GM23338 (cell line): Measurements from ENCODE around the gene OR2AT4. TPM values are rescaled to one million over a fixed set of nuclear protein-coding genes. Genes with fewer than 3 reads are reported as not detected.

Experiments
- ATAC-seq: fragments of 200-7000 bp; cut with Tn5 transposase; 3 replicates; pipeline ENCODE4 v1.9.1; 2020
- DNase-seq: peaks from one replicate; pipeline ENCODE4 v3.0.0-alpha.2; 2015; ENCODE audit warnings: low spot score
- H2AFZ ChIP-seq: fragments of 200-600 bp; sonication (generic); 2 replicates; pipeline ENCODE4 v1.8.0; 2016; ENCODE audit warnings: antibody characterized with exemption, mild to moderate bottlenecking, moderate library complexity
- H3F3A ChIP-seq: fragments of 200-600 bp; sonication (generic); replicated peaks from 2 replicates; pipeline ENCODE4 v1.8.0; 2017; ENCODE audit warnings: antibody characterized with exemption, mixed run types, low read depth
- H3K27ac ChIP-seq: fragments of 200-600 bp; sonication (generic); 2 replicates; pipeline ENCODE4 v1.6.1; 2016; ENCODE audit warnings: low read depth
- H3K27me3 ChIP-seq: fragments of 200-600 bp; sonication (generic); 2 replicates; pipeline ENCODE4 v1.8.0; 2016; ENCODE audit warnings: mild to moderate bottlenecking, mixed run types, moderate library complexity; ENCODE audit not compliant: insufficient read depth
- H3K36me3 ChIP-seq: fragments of 200-600 bp; sonication (generic); 2 replicates; pipeline ENCODE4 v1.8.0; 2016; ENCODE audit warnings: mild to moderate bottlenecking; ENCODE audit not compliant: insufficient read depth
- H3K4me1 ChIP-seq: fragments of 200-600 bp; sonication (generic); 2 replicates; pipeline ENCODE4 v1.8.0; 2016; ENCODE audit warnings: mild to moderate bottlenecking, moderate library complexity; ENCODE audit not compliant: insufficient read depth
- H3K4me2 ChIP-seq: fragments of 200-600 bp; sonication (generic); 2 replicates; pipeline ENCODE4 v1.7.1; 2017; ENCODE audit warnings: mixed run types
- H3K4me3 ChIP-seq: fragments of 200-600 bp; sonication (generic); 2 replicates; pipeline ENCODE4 v1.6.1; 2016; ENCODE audit warnings: mixed run types
- H3K79me2 ChIP-seq: fragments of 200-600 bp; sonication (generic); replicated peaks from 2 replicates; pipeline ENCODE4 v1.8.0; 2017; ENCODE audit warnings: mild to moderate bottlenecking; ENCODE audit not compliant: insufficient read depth
- H3K9me2 ChIP-seq: fragments of 200-600 bp; sonication (generic); 2 replicates; pipeline ENCODE4 v1.8.0; 2017; ENCODE audit not compliant: insufficient read depth
- H4K20me1 ChIP-seq: fragments of 200-600 bp; sonication (generic); replicated peaks from 2 replicates; pipeline ENCODE4 v1.8.0; 2017; ENCODE audit warnings: mild to moderate bottlenecking; ENCODE audit not compliant: insufficient read depth
- H3K27ac Mint-ChIP-seq: 2 replicates; pipeline ENCODE4 v1.8.0; 2020; ENCODE audit warnings: inconsistent platforms, mild to moderate bottlenecking, moderate library complexity, mixed read lengths
- H3K27me3 Mint-ChIP-seq: 3 replicates; pipeline ENCODE4 v1.8.0; 2022; ENCODE audit warnings: low read depth, mild to moderate bottlenecking, moderate library complexity, mixed read lengths, inconsistent platforms; ENCODE audit not compliant: insufficient read depth, poor library complexity
- H3K36me3 Mint-ChIP-seq: 3 replicates; pipeline ENCODE4 v1.8.0; 2021; ENCODE audit warnings: low read depth, mild to moderate bottlenecking, inconsistent platforms, moderate library complexity, mixed read lengths
- H3K4me1 Mint-ChIP-seq: 3 replicates; pipeline ENCODE4 v1.8.0; 2020; ENCODE audit warnings: mild to moderate bottlenecking, inconsistent platforms, mixed read lengths
- H3K4me3 Mint-ChIP-seq: 3 replicates; pipeline ENCODE4 v1.8.0; 2021; ENCODE audit warnings: moderate library complexity, mild to moderate bottlenecking, inconsistent platforms, mixed read lengths
- H3K9me3 Mint-ChIP-seq: 3 replicates; pipeline ENCODE4 v1.8.0; 2020; ENCODE audit warnings: moderate library complexity, mild to moderate bottlenecking, inconsistent platforms, mixed read lengths
- CREB1 ChIP-seq: fragments of 250-450 bp; sonication (Bioruptor Pico); IDR thresholded peaks from 2 replicates; pipeline ENCODE4 v1.5.0; 2020; ENCODE audit warnings: low read depth, mild to moderate bottlenecking, moderate library complexity
- EZH2phosphoT487 ChIP-seq: fragments of 200-600 bp; sonication (generic); IDR thresholded peaks from one replicate; pipeline ENCODE4 v1.8.1; 2018; ENCODE audit warnings: antibody characterized with exemption; ENCODE audit not compliant: unreplicated experiment
- NANOG ChIP-seq: IDR thresholded peaks from 2 replicates; pipeline ENCODE4 v1.6.1; 2016; ENCODE audit warnings: antibody characterized with exemption, borderline replicate concordance
- STAT1 ChIP-seq: IDR thresholded peaks from one replicate; pipeline ENCODE4 v1.6.1; 2016; ENCODE audit warnings: antibody characterized with exemption; ENCODE audit not compliant: unreplicated experiment
- ZNF114 ChIP-seq: fragments of 250-450 bp; sonication (Bioruptor Pico); IDR thresholded peaks from 2 replicates; pipeline ENCODE4 v1.5.0; 2020; ENCODE audit warnings: mild to moderate bottlenecking, moderate library complexity
- polyA plus RNA-seq: library from polyadenylated mRNA; unstranded; fragments of >200 nt; fragmentation: Nextera tagmentation; extraction: Ambion mirVana; gene quantifications from 2 replicates; pipeline ENCODE4 v1.2.1, GENCODE V29; 2016
- total RNA-seq: library from RNA; depleted of rRNA; stranded (reverse); fragments of >200 nt; shearing (Covaris generic); gene quantifications from 2 replicates; pipeline ENCODE4 v1.2.3, GENCODE V29; 2014
- TF ChIP-seq, protein P1 (sequence below): IDR thresholded peaks from 2 replicates; pipeline ENCODE4 v1.6.1; 2016; ENCODE audit warnings: antibody characterized with exemption

Gene OR2AT4
- total and polyA plus RNA-seq, 2 experiments from 2014 or later: not detected

DNA sequence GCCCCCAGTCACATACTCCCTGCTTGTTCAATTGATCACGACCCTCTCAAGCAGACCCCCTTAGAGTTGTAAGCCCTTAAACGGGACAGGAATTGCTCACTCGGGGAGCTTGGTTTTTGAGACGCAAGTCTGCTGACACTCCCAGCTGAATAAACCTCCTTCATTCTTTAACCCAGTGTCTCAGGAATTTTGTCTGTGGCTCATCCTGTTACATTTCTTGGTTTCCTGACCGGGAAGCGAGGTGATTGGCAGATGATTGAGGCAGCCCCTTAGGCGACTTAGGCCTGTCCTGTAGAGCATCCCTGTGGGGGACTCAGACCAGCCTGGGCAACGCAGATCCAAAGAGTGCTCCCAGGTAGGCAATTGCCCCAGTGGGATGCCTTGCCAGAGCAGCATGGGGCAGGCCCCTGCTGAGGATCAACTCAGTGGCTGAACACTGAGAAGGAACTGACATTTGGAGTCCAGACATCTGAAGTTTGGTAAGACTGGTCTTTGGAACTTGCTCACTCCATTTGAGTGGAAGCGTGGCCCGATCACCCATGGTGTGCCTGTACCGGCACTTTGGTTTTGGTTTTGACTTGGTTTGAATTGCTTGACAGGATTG is 56.4 kb downstream of the OR2AT4 start:
- no peaks in the 10 kb centered on the region for H3F3A ChIP-seq
- ATAC-seq (no peak), DNase-seq (no peak)
- no peak overlapping the region for H3K27ac ChIP-seq
- no peaks in the 10 kb centered on the region for H3K36me3 ChIP-seq
- H3K79me2 ChIP-seq: no peaks in the 10 kb centered on the region
- peaks cover 6% of the 10 kb centered on the region; the same call in 2 of the 3 replicates for H3K36me3 Mint-ChIP-seq
- H3K27me3 ChIP-seq: no peaks in the 10 kb centered on the region
- H3K9me2 ChIP-seq: no peaks in the 10 kb centered on the region
- H3K4me2 ChIP-seq: no peak overlapping the region
- no peak overlapping the region for H3K4me3 ChIP-seq
- no peak overlapping the region for H3K4me3 Mint-ChIP-seq
- peaks cover 4% of the 10 kb centered on the region for H3K27me3 Mint-ChIP-seq
- H3K9me3 Mint-ChIP-seq: peaks cover 22% of the 10 kb centered on the region
- no peaks in the 10 kb centered on the region for H4K20me1 ChIP-seq
- H3K27ac Mint-ChIP-seq: no peak overlapping the region
- TF ChIP-seq ZNF114 (CRISPR knock-in tag): no peak
- H2AFZ ChIP-seq: no peak overlapping the region
- no peaks in the 10 kb centered on the region; the same call in 1 of the 2 replicates for H3K4me1 ChIP-seq
- H3K4me1 Mint-ChIP-seq: peaks cover 3% of the 10 kb centered on the region; the same call in 1 of the 3 replicates

DNA sequence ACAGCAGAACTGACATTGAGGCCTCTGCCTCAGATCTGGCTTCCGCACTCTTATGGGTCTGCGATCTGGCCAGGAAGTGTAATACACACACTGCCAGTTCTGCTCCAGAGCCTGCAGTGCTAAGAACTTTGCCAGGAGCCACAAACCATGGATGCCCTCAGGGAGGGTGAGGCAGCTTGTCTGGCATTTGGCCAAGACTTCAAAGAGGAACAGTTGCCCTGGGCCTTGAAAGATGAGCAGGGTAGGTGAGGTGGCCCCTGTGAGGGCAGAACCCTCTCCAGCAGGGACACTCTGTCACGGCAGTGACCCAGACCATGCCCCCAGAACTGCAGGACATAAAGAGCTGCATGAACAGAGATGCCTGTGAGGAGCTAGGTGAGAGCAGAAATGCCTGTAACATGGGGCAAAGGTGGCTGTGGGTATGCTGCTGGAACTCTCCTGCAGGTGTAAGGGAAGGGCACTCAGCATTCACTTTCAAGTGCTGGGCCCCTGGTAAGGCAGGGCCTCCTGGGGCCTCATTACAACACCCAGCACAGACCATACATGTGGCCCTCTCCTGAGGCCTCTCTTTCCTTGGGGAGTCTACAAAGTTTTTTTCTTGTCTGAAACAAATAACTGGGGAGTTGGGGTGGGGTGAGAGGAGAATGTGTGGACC is 60.6 kb downstream of the OR2AT4 start:
- H3K9me2 ChIP-seq: no peaks in the 10 kb centered on the region
- Mint-ChIP-seq H3K27me3 (peaks cover 6% of the 10 kb centered on the region), H3K4me3 (no peak overlapping the region), H3K4me1 (peaks cover 3% of the 10 kb centered on the region; the same call in 1 of the 3 replicates), H3K9me3 (peaks cover 15% of the 10 kb centered on the region), H3K36me3 (peaks cover 6% of the 10 kb centered on the region; the same call in 2 of the 3 replicates), H3K27ac (no peak overlapping the region)
- H3K4me2 ChIP-seq: no peak overlapping the region
- no peaks in the 10 kb centered on the region for H3K27me3 ChIP-seq
- H3K36me3 ChIP-seq: no peaks in the 10 kb centered on the region
- ATAC-seq (peak; percentile 29), DNase-seq (no peak)
- no peaks in the 10 kb centered on the region for H3F3A ChIP-seq
- H3K4me1 ChIP-seq: no peaks in the 10 kb centered on the region; the same call in 1 of the 2 replicates
- H3K79me2 ChIP-seq: no peaks in the 10 kb centered on the region
- no peak overlapping the region for H3K4me3 ChIP-seq
- H2AFZ ChIP-seq: no peak overlapping the region
- TF ChIP-seq, protein P1, sequence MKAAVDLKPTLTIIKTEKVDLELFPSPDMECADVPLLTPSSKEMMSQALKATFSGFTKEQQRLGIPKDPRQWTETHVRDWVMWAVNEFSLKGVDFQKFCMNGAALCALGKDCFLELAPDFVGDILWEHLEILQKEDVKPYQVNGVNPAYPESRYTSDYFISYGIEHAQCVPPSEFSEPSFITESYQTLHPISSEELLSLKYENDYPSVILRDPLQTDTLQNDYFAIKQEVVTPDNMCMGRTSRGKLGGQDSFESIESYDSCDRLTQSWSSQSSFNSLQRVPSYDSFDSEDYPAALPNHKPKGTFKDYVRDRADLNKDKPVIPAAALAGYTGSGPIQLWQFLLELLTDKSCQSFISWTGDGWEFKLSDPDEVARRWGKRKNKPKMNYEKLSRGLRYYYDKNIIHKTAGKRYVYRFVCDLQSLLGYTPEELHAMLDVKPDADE: no peak
- TF ChIP-seq STAT1 (no peak), EZH2phosphoT487 (no peak)
- H4K20me1 ChIP-seq: no peaks in the 10 kb centered on the region
- H3K27ac ChIP-seq: no peak overlapping the region

- no peak for TF ChIP-seq CREB1 (CRISPR knock-in tag)
- TF ChIP-seq NANOG: no peak
Observed at GRCh38 chr11:75035256-75035655, 61.4 kb downstream of the OR2AT4 start.

More at GRCh38 chr11:75035256-75035655, 61.4 kb downstream of the OR2AT4 start:
- Histone ChIP-seq H3F3A (no peaks in the 10 kb centered on the region), H4K20me1 (no peaks in the 10 kb centered on the region), H3K27me3 (no peaks in the 10 kb centered on the region), H3K4me3 (no peak overlapping the region), H3K36me3 (no peaks in the 10 kb centered on the region), H2AFZ (no peak overlapping the region), H3K4me1 (no peaks in the 10 kb centered on the region; the same call in 1 of the 2 replicates), H3K79me2 (no peaks in the 10 kb centered on the region), H3K4me2 (no peak overlapping the region), H3K27ac (no peak overlapping the region), H3K9me2 (no peaks in the 10 kb centered on the region)
- DNase-seq (no peak), ATAC-seq (no peak)
- H3K4me1 Mint-ChIP-seq: peaks cover 3% of the 10 kb centered on the region; the same call in 1 of the 3 replicates
- H3K27ac Mint-ChIP-seq: no peak overlapping the region
- peaks cover 6% of the 10 kb centered on the region for H3K27me3 Mint-ChIP-seq
- H3K9me3 Mint-ChIP-seq: peaks cover 7% of the 10 kb centered on the region; the same call in 1 of the 3 replicates
- no peaks in the 10 kb centered on the region for H3K36me3 Mint-ChIP-seq
- H3K4me3 Mint-ChIP-seq: no peak overlapping the region
